ENCODE results near the gene PDF.

PDF gene

DNA sequence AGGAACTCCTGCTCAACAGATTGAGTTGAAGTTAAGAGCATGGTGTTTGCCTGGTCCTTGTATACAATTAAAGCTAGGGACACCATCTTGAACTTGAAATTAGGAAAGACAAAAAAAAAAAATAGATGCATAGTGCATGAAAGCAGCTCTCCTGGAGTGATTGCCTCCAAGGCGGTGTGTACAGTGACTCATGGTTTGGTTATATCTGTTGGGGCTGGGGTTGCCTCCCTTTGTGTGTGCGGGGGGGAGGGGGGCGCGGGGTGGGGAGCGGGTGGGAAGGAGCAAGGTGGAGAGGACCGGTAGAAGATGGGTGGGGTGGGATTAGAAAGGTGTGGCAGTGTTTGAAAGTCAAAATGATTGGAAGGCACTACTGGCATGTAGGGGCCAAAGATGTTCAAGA is 17.8 kb upstream of the PDF start:
- peaks cover 3% of the 10 kb centered on the region for H3K36me3 ChIP-seq (ENCODE audit: control insufficient read depth, insufficient read depth, low read length)
- H3K4ac ChIP-seq (ENCODE audit: low read depth, low read length): no peak overlapping the region
- H3K18ac ChIP-seq (ENCODE audit: low read length): no peak overlapping the region
- no peaks in the 10 kb centered on the region for H3K79me1 ChIP-seq (ENCODE audit: low read length)
- no peak overlapping the region for H2AK5ac ChIP-seq (ENCODE audit: low read length)
- no peak overlapping the region for H3K27ac ChIP-seq (ENCODE audit: low read depth, low read length)
- peak overlapping the region; percentile 42 for H4K8ac ChIP-seq (ENCODE audit: low read depth, low read length)
- no peak overlapping the region for H2BK120ac ChIP-seq (ENCODE audit: low read depth, low read length)
- no peak overlapping the region for H3K9ac ChIP-seq (ENCODE audit: low read length)
- no peak overlapping the region for H2BK15ac ChIP-seq (replicated peaks; ENCODE audit: low read depth)
- H2BK5ac ChIP-seq (ENCODE audit: low read length): no peak overlapping the region
- H4K5ac ChIP-seq (ENCODE audit: low read length): no peak overlapping the region
- H3K79me2 ChIP-seq (ENCODE audit: control insufficient read depth, insufficient read depth, low read length): no peaks in the 10 kb centered on the region
- H3K23ac ChIP-seq (ENCODE audit: low read length): no peak overlapping the region
- no CpG with 5 or more reads among the region's 6 CpGs for WGBS (ENCODE audit: extremely low coverage, insufficient coverage, low lambda C conversion rate)
- H3K56ac ChIP-seq (ENCODE audit: low read length): no peak overlapping the region
- no peak overlapping the region for H3K4me2 ChIP-seq (ENCODE audit: low read length)
- H3K4me1 ChIP-seq (ENCODE audit: control insufficient read depth, low read depth, low read length): no peaks in the 10 kb centered on the region
- H3K4me3 ChIP-seq (ENCODE audit: low read length): no peak overlapping the region
- no peak for DNase-seq
- no peaks in the 10 kb centered on the region for H3K27me3 ChIP-seq (ENCODE audit: insufficient read depth, low read length, poor library complexity)

DNA sequence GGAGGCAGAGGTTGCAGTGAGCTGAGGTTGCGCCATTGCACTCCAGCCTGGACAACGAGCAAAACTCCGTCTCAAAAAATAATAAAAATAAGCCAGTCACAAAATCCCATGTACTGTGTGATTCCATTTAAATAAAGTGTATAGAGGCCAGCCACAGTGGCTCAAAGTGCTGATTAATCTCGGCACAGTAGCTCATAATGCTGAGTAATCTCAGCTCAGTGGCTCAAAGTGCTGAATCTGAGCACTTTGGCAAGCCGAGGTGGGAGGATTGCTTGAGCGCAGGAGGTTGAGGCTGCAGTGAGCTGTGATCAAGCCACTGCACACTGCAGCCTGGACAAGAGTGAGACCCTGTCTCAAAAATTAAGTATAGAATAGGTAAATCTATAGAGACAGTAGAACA is 16.3 kb upstream of the PDF start:
- Histone ChIP-seq H4K5ac (ENCODE audit: low read length) (no peak overlapping the region), H3K79me1 (ENCODE audit: low read length) (no peaks in the 10 kb centered on the region), H3K4me2 (ENCODE audit: low read length) (no peak overlapping the region), H3K18ac (ENCODE audit: low read length) (no peak overlapping the region), H2BK15ac (replicated peaks; ENCODE audit: low read depth) (no peak overlapping the region), H3K23ac (ENCODE audit: low read length) (no peak overlapping the region), H3K4ac (ENCODE audit: low read depth, low read length) (no peak overlapping the region), H3K27ac (ENCODE audit: low read depth, low read length) (no peak overlapping the region), H2BK5ac (ENCODE audit: low read length) (no peak overlapping the region), H3K36me3 (ENCODE audit: control insufficient read depth, insufficient read depth, low read length) (peaks cover 3% of the 10 kb centered on the region), H3K56ac (ENCODE audit: low read length) (no peak overlapping the region), H3K4me1 (ENCODE audit: control insufficient read depth, low read depth, low read length) (no peaks in the 10 kb centered on the region), H2AK5ac (ENCODE audit: low read length) (no peak overlapping the region), H3K27me3 (ENCODE audit: insufficient read depth, low read length, poor library complexity) (no peaks in the 10 kb centered on the region), H2BK120ac (ENCODE audit: low read depth, low read length) (no peak overlapping the region), H3K9ac (ENCODE audit: low read length) (no peak overlapping the region), H3K79me2 (ENCODE audit: control insufficient read depth, insufficient read depth, low read length) (peaks cover 2% of the 10 kb centered on the region), H3K4me3 (ENCODE audit: low read length) (no peak overlapping the region), H4K8ac (ENCODE audit: low read depth, low read length) (no peak overlapping the region)
- no peak for DNase-seq
- WGBS (ENCODE audit: extremely low coverage, insufficient coverage, low lambda C conversion rate): no CpG with 5 or more reads among the region's 6 CpGs

- H3K4ac ChIP-seq (ENCODE audit: low read depth, low read length): no peak overlapping the region
- no peak overlapping the region for H3K27ac ChIP-seq (ENCODE audit: low read depth, low read length)
- WGBS (ENCODE audit: extremely low coverage, insufficient coverage, low lambda C conversion rate): no CpG with 5 or more reads among the region's 4 CpGs
- no peaks in the 10 kb centered on the region for H3K4me1 ChIP-seq (ENCODE audit: control insufficient read depth, low read depth, low read length)
- no peak overlapping the region for H3K9ac ChIP-seq (ENCODE audit: low read length)
- no peaks in the 10 kb centered on the region for H3K27me3 ChIP-seq (ENCODE audit: insufficient read depth, low read length, poor library complexity)
- peaks cover 9% of the 10 kb centered on the region for H3K79me2 ChIP-seq (ENCODE audit: control insufficient read depth, insufficient read depth, low read length)
- no peak overlapping the region for H3K18ac ChIP-seq (ENCODE audit: low read length)
- no peak overlapping the region for H4K8ac ChIP-seq (ENCODE audit: low read depth, low read length)
- H4K5ac ChIP-seq (ENCODE audit: low read length): no peak overlapping the region
- H3K36me3 ChIP-seq (ENCODE audit: control insufficient read depth, insufficient read depth, low read length): peaks cover 3% of the 10 kb centered on the region
- H3K4me3 ChIP-seq (ENCODE audit: low read length): no peak overlapping the region
- no peak overlapping the region for H2BK120ac ChIP-seq (ENCODE audit: low read depth, low read length)
- no peak overlapping the region for H3K4me2 ChIP-seq (ENCODE audit: low read length)
- H2AK5ac ChIP-seq (ENCODE audit: low read length): no peak overlapping the region
- H2BK15ac ChIP-seq (replicated peaks; ENCODE audit: low read depth): no peak overlapping the region
- H3K56ac ChIP-seq (ENCODE audit: low read length): no peak overlapping the region
- no peak for DNase-seq
- no peak overlapping the region for H2BK5ac ChIP-seq (ENCODE audit: low read length)
- H3K23ac ChIP-seq (ENCODE audit: low read length): no peak overlapping the region
- H3K79me1 ChIP-seq (ENCODE audit: low read length): peaks cover 2% of the 10 kb centered on the region
Measured at GRCh38 chr16:69345923-69346322, 15.5 kb upstream of the PDF start.

GRCh38 chr16:69344171-69344570 is 13.8 kb upstream of the PDF start:
- Histone ChIP-seq H3K18ac (ENCODE audit: low read length) (no peak overlapping the region), H2BK5ac (ENCODE audit: low read length) (no peak overlapping the region), H3K9ac (ENCODE audit: low read length) (no peak overlapping the region), H2BK15ac (replicated peaks; ENCODE audit: low read depth) (no peak overlapping the region), H3K79me1 (ENCODE audit: low read length) (peaks cover 5% of the 10 kb centered on the region), H4K5ac (ENCODE audit: low read length) (no peak overlapping the region), H3K4me2 (ENCODE audit: low read length) (no peak overlapping the region), H3K4me1 (ENCODE audit: control insufficient read depth, low read depth, low read length) (no peaks in the 10 kb centered on the region), H3K4me3 (ENCODE audit: low read length) (no peak overlapping the region), H2BK120ac (ENCODE audit: low read depth, low read length) (no peak overlapping the region), H3K4ac (ENCODE audit: low read depth, low read length) (no peak overlapping the region), H3K27ac (ENCODE audit: low read depth, low read length) (no peak overlapping the region), H3K27me3 (ENCODE audit: insufficient read depth, low read length, poor library complexity) (no peaks in the 10 kb centered on the region), H2AK5ac (ENCODE audit: low read length) (no peak overlapping the region), H3K23ac (ENCODE audit: low read length) (no peak overlapping the region), H3K56ac (ENCODE audit: low read length) (no peak overlapping the region), H3K79me2 (ENCODE audit: control insufficient read depth, insufficient read depth, low read length) (peaks cover 22% of the 10 kb centered on the region), H4K8ac (ENCODE audit: low read depth, low read length) (no peak overlapping the region), H3K36me3 (ENCODE audit: control insufficient read depth, insufficient read depth, low read length) (no peaks in the 10 kb centered on the region)
- WGBS (ENCODE audit: extremely low coverage, insufficient coverage, low lambda C conversion rate): no CpG with 5 or more reads among the region's 5 CpGs
- DNase-seq: no peak

- Histone ChIP-seq H3K27me3 (ENCODE audit: insufficient read depth, low read length, poor library complexity) (no peaks in the 10 kb centered on the region), H4K5ac (ENCODE audit: low read length) (no peak overlapping the region), H3K9ac (ENCODE audit: low read length) (peak overlapping the region; percentile 95), H4K8ac (ENCODE audit: low read depth, low read length) (no peak overlapping the region), H3K4me1 (ENCODE audit: control insufficient read depth, low read depth, low read length) (peaks cover 2% of the 10 kb centered on the region), H2AK5ac (ENCODE audit: low read length) (peak overlapping the region; percentile 74), H3K27ac (ENCODE audit: low read depth, low read length) (peak overlapping the region; percentile 70), H3K18ac (ENCODE audit: low read length) (no peak overlapping the region), H3K79me1 (ENCODE audit: low read length) (peaks cover 9% of the 10 kb centered on the region), H2BK5ac (ENCODE audit: low read length) (no peak overlapping the region), H2BK15ac (replicated peaks; ENCODE audit: low read depth) (no peak overlapping the region), H3K4me2 (ENCODE audit: low read length) (peak overlapping the region; percentile 99), H2BK120ac (ENCODE audit: low read depth, low read length) (no peak overlapping the region), H3K36me3 (ENCODE audit: control insufficient read depth, insufficient read depth, low read length) (peaks cover under 1% of the 10 kb centered on the region), H3K4ac (ENCODE audit: low read depth, low read length) (peak overlapping the region; percentile 87), H3K79me2 (ENCODE audit: control insufficient read depth, insufficient read depth, low read length) (peaks cover 31% of the 10 kb centered on the region), H3K4me3 (ENCODE audit: low read length) (peak overlapping the region; percentile 92), H3K56ac (ENCODE audit: low read length) (peak overlapping the region; percentile 98), H3K23ac (ENCODE audit: low read length) (peak overlapping the region; percentile 82)
- WGBS (ENCODE audit: extremely low coverage, insufficient coverage, low lambda C conversion rate): no CpG with 5 or more reads among the region's 16 CpGs
- DNase-seq: peak; percentile 25
Measured at GRCh38 chr16:69340095-69340644, 9.8 kb upstream of the PDF start.
